ENCODE measurements around the gene KIAA1671.

The KIAA1671 gene

DNA sequence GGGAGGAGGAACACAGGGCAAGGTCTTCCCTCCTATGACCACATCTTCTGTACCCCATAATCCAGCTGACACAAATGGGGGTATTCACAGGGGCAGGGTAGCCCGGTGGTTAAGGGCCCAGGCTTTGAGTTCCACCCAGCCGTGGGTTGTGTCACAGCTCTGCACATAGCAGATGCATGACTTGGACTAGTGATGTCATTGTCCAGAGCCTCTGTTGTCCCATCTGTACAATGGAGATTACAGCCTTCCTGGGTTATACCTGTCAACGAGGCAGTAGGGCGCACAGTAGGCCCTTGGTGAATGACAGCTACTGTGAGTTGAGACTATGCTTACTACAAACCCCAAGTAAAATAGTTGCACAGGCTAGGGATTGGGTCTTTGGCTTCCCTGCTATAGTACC lies 147.9 kb downstream of the KIAA1671 start:
- no peak overlapping the region for H3K4me3 ChIP-seq (ENCODE audit: low read length)

DNA sequence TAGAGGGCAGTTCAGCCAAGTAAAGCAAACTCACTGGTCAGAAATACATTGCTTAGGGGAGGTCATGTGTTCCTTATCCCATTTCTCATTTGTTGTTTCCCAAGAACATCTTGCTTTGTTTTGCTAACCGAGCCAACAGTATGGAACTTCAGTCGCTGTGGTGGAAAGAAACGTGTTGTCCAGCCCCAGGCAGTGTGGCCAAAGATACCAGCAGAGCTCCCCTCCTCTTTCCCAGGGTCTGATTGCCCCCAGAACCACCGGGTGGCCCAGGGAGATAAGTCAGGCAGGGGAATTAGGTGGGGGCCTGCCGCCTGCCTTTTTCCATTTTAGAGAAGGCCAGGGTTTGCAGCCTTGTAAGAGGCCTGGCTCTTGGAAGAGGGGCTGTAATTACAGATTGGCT lies 148.4 kb downstream of the KIAA1671 start:
- no peak for DNase-seq (ENCODE audit: low read depth)
- TF ChIP-seq, protein P1, sequence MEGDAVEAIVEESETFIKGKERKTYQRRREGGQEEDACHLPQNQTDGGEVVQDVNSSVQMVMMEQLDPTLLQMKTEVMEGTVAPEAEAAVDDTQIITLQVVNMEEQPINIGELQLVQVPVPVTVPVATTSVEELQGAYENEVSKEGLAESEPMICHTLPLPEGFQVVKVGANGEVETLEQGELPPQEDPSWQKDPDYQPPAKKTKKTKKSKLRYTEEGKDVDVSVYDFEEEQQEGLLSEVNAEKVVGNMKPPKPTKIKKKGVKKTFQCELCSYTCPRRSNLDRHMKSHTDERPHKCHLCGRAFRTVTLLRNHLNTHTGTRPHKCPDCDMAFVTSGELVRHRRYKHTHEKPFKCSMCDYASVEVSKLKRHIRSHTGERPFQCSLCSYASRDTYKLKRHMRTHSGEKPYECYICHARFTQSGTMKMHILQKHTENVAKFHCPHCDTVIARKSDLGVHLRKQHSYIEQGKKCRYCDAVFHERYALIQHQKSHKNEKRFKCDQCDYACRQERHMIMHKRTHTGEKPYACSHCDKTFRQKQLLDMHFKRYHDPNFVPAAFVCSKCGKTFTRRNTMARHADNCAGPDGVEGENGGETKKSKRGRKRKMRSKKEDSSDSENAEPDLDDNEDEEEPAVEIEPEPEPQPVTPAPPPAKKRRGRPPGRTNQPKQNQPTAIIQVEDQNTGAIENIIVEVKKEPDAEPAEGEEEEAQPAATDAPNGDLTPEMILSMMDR (IDR thresholded peaks at IDR 0.05; ENCODE audit: insufficient read depth, low read depth, low read length, missing control alignments), result no peak

More for the DNA sequence above, 147.9 kb downstream of the KIAA1671 start:
- TF ChIP-seq, protein P1 (IDR thresholded peaks at IDR 0.05; ENCODE audit: insufficient read depth, low read depth, low read length, missing control alignments), result no peak
- DNase-seq (ENCODE audit: low read depth), result no peak

GRCh38 chr22:25101501-25101900 lies 149.0 kb downstream of the KIAA1671 start:
- H3K4me3 ChIP-seq (ENCODE audit: low read length), result no peak overlapping the region
- no peak for DNase-seq (ENCODE audit: low read depth)
- TF ChIP-seq, protein P1 (IDR thresholded peaks at IDR 0.05; ENCODE audit: insufficient read depth, low read depth, low read length, missing control alignments), result no peak

More for the DNA sequence above, 148.4 kb downstream of the KIAA1671 start:
- no peak overlapping the region for H3K4me3 ChIP-seq (ENCODE audit: low read length)

GRCh38 chr22:25101986-25102385 lies 149.5 kb downstream of the KIAA1671 start:
- TF ChIP-seq, protein P1 (IDR thresholded peaks at IDR 0.05; ENCODE audit: insufficient read depth, low read depth, low read length, missing control alignments), result no peak
- no peak for DNase-seq (ENCODE audit: low read depth)
- no peak overlapping the region for H3K4me3 ChIP-seq (ENCODE audit: low read length)

GRCh38 chr22:25102722-25103121 lies 150.2 kb downstream of the KIAA1671 start:
- peak; percentile 37 for DNase-seq (ENCODE audit: low read depth)
- TF ChIP-seq, protein P1 (IDR thresholded peaks at IDR 0.05; ENCODE audit: insufficient read depth, low read depth, low read length, missing control alignments), result no peak
- H3K4me3 ChIP-seq (ENCODE audit: low read length), result no peak overlapping the region

DNA sequence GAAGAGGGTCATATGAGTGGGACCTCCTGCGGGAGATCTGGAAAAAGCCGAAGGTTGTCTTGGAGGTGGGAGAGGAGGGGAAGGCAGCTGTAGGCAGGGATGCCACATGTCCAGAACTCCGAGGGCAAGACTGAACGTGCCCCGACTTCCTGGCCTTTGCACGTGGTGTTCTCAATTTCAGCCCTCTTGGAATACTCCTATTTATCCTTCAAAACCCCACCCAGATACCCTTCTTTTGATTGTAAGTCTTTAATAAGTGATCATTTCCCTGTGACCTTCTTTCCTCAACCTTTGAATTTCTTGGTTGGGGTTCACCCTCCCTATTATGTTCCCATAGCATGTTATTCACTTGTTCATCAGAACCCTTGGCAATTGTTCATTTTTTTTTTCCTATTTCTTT lies 151.9 kb downstream of the KIAA1671 start:
- TF ChIP-seq, protein P1 (IDR thresholded peaks at IDR 0.05; ENCODE audit: insufficient read depth, low read depth, low read length, missing control alignments), result no peak
- no peak for DNase-seq (ENCODE audit: low read depth)
- no peak overlapping the region for H3K4me3 ChIP-seq (ENCODE audit: low read length)

- no peak for DNase-seq (ENCODE audit: low read depth)
- no peak overlapping the region for H3K4me3 ChIP-seq (ENCODE audit: low read length)
- TF ChIP-seq, protein P1 (IDR thresholded peaks at IDR 0.05; ENCODE audit: insufficient read depth, low read depth, low read length, missing control alignments), result no peak
These were observed 153.5 kb downstream of the KIAA1671 start for GRCh38 chr22:25105817-25106650.

Data from epithelial cell of esophagus (primary cell).